ENCODE results near the gene AP2A1. TPM values are rescaled to one million over a fixed set of nuclear protein-coding genes. Genes with fewer than 3 reads are reported as not detected.

The AP2A1 gene
- total RNA-seq, 2 experiments from 2014 or later, result 78.0 to 79.2 TPM

DNA sequence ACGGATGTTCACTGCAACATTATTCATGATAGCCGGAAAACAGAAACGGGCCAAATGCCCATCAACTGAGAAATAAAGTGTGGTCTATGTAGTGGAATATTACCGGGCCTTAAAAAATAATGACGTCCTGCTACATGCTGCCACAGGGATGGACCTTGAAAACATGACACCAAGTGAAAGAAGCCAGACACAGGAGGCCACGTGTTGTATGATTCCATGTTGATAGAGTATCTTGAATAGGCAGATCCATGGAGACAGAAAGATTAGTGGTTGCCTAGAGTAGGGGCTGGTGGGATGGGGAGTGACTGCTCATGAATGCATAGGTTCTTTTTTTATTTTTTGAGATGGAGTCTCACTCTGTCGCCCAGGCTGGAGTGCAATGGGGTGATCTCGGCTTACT is 3.7 kb downstream of the AP2A1 start:
- Mint-ChIP-seq H3K9me3 (no peaks in the 10 kb centered on the region), H3K36me3 (ENCODE audit: low read depth) (peaks cover 15% of the 10 kb centered on the region), H3K27me3 (no peaks in the 10 kb centered on the region), H3K4me1 (peaks cover 42% of the 10 kb centered on the region), H3K27ac (no peak overlapping the region), H3K4me3 (no peak overlapping the region)
- ChIA-PET POLR2A (interaction anchor here (1.6 kb wide), 1 partner anchor 106 kb away, joined by 5 read pairs; no protein-coding TSS in a partner anchor), CTCF (interaction anchor here (1.2 kb wide), 1 partner anchor 53 kb away, joined by 4 read pairs; no protein-coding TSS in a partner anchor)
- no peak for DNase-seq

DNA sequence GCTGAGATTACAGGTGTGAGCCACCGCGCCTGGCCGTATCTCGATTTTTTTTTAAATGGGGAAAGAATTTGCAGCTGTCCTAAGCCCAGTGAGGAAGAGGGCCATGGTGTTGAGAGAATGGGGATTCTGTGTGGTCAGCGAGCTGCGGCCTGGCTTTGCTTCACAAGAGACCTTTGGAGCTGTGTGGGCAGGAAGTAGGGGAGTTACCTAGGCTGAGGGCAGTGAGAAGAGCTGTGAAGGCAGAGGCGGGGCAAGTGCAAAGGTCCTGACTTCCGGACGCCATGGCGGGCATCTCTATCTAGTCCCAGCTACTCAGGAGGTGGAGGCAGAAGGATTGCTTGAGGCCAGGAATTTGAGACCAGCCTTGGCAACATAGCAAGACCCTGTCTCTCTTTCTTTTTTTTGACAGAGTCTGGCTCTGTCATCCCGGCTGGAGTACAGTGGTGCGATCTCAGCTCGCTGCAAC is 4.9 kb downstream of the AP2A1 start:
- DNase-seq, result no peak
- POLR2A ChIA-PET, result interaction anchor here (1.3 to 1.6 kb wide), 2 partner anchors 70 to 108 kb away, joined by 3 to 5 read pairs; no protein-coding TSS in a partner anchor
- H3K4me3 Mint-ChIP-seq, result no peak overlapping the region
- peaks cover 37% of the 10 kb centered on the region for H3K4me1 Mint-ChIP-seq
- CTCF ChIA-PET, result no interaction called here
- H3K36me3 Mint-ChIP-seq (ENCODE audit: low read depth), result peaks cover 18% of the 10 kb centered on the region
- no peaks in the 10 kb centered on the region for H3K27me3 Mint-ChIP-seq
- H3K27ac Mint-ChIP-seq, result no peak overlapping the region
- no peaks in the 10 kb centered on the region for H3K9me3 Mint-ChIP-seq

GRCh38 chr19:49772850-49773432 is 6.1 kb downstream of the AP2A1 start:
- no peak overlapping the region for H3K27ac Mint-ChIP-seq
- H3K36me3 Mint-ChIP-seq (ENCODE audit: low read depth), result peaks cover 15% of the 10 kb centered on the region
- CTCF ChIA-PET, result no interaction called here
- DNase-seq, result no peak
- no peak overlapping the region for H3K4me3 Mint-ChIP-seq
- no peaks in the 10 kb centered on the region for H3K9me3 Mint-ChIP-seq
- POLR2A ChIA-PET, result no interaction called here
- peaks cover 29% of the 10 kb centered on the region for H3K4me1 Mint-ChIP-seq
- no peaks in the 10 kb centered on the region for H3K27me3 Mint-ChIP-seq

- Mint-ChIP-seq H3K36me3 (ENCODE audit: low read depth) (peaks cover 15% of the 10 kb centered on the region), H3K4me3 (no peak overlapping the region), H3K9me3 (no peaks in the 10 kb centered on the region), H3K27me3 (no peaks in the 10 kb centered on the region), H3K4me1 (peaks cover 23% of the 10 kb centered on the region), H3K27ac (no peak overlapping the region)
- DNase-seq, result no peak
- CTCF ChIA-PET, result no interaction called here
- POLR2A ChIA-PET, result no interaction called here
Measured at GRCh38 chr19:49773663-49774350, 7.0 kb downstream of the AP2A1 start.

GRCh38 chr19:49774969-49775368 is 8.2 kb downstream of the AP2A1 start:
- Mint-ChIP-seq H3K9me3 (no peaks in the 10 kb centered on the region), H3K27ac (no peak overlapping the region), H3K4me1 (peaks cover 21% of the 10 kb centered on the region), H3K27me3 (no peaks in the 10 kb centered on the region), H3K36me3 (ENCODE audit: low read depth) (peaks cover 16% of the 10 kb centered on the region), H3K4me3 (no peak overlapping the region)
- DNase-seq, result no peak
- POLR2A ChIA-PET, result interaction anchor here (0.7 kb wide), 1 partner anchor 89 kb away, joined by 3 read pairs; no protein-coding TSS in a partner anchor
- CTCF ChIA-PET, result no interaction called here

DNA sequence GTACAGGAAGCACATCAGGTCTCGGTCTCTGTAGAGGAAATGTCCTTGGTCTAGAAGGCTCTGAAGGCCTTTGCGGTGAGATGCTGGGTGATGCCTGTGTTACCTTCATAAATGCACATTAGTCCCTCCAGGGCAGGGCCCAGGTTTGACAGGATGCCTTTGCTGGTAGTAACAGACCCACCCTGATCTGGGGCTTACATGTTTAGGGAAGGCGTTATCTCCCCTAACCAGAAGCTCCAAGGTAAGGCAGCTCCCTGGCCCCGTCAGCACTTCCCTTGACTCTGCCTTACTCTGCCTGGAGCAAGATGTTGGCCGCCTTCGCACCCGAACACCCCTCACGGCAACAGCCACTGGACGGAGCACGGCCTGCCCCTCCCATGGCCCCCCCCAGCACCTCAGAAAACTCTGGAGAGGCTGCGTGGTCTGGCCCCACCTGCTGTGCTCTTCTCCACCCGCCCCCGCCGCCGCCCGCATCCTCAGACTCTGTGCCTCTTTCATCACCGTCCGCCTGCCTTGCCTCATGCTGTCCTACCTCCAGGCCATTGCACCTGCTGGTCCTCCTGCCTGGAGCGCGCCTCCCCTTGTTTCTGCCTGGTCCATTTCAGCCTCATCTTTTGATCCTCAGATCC is 9.1 kb downstream of the AP2A1 start:
- Mint-ChIP-seq H3K27ac (peak overlapping the region; percentile 31), H3K27me3 (no peaks in the 10 kb centered on the region), H3K9me3 (no peaks in the 10 kb centered on the region), H3K4me1 (peaks cover 24% of the 10 kb centered on the region), H3K36me3 (ENCODE audit: low read depth) (peaks cover 24% of the 10 kb centered on the region), H3K4me3 (no peak overlapping the region)
- ChIA-PET POLR2A (no interaction called here), CTCF (no interaction called here)
- DNase-seq, result no peak

DNA sequence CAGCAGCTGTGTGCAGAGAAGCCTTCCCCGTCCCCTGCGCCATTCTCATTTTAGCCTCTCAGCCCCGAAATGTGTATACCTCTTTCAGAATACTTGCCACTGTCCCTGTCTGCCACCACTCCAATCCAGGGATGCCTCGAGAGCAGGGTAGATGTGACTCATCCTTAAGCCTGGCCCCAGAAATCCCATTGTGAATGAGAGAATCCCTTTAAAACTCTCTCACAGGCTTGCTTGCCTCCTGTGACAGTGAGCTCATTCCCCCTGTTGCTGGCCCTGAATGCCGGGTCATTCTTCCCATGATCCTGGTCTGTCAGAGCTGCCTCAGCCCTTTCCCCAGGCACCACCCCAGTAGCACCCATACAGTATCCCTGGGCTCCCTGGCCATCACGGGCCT is 9.6 kb downstream of the AP2A1 start:
- no peaks in the 10 kb centered on the region for H3K27me3 Mint-ChIP-seq
- H3K27ac Mint-ChIP-seq, result no peak overlapping the region
- H3K9me3 Mint-ChIP-seq, result no peaks in the 10 kb centered on the region
- H3K4me3 Mint-ChIP-seq, result no peak overlapping the region
- DNase-seq, result no peak
- ChIA-PET CTCF (interaction anchor here (0.6 kb wide), 1 partner anchor 33 kb away, joined by 4 read pairs; no protein-coding TSS in a partner anchor), POLR2A (no interaction called here)
- peaks cover 28% of the 10 kb centered on the region for H3K36me3 Mint-ChIP-seq (ENCODE audit: low read depth)
- H3K4me1 Mint-ChIP-seq, result peaks cover 29% of the 10 kb centered on the region

- no peak for DNase-seq
- no peak overlapping the region for H3K4me3 Mint-ChIP-seq
- ChIA-PET POLR2A (interaction anchor here (1.2 kb wide), 1 partner anchor 13 kb away, joined by 3 read pairs; the partner anchor contains the start of gene AP2A1), CTCF (interaction anchor here (1.0 kb wide), 1 partner anchor 81 kb away, joined by 3 read pairs; no protein-coding TSS in a partner anchor)
- H3K27me3 Mint-ChIP-seq, result no peaks in the 10 kb centered on the region
- H3K27ac Mint-ChIP-seq, result no peak overlapping the region
- H3K36me3 Mint-ChIP-seq (ENCODE audit: low read depth), result peaks cover 41% of the 10 kb centered on the region
- peaks cover 25% of the 10 kb centered on the region for H3K4me1 Mint-ChIP-seq
- no peaks in the 10 kb centered on the region for H3K9me3 Mint-ChIP-seq
Measured at GRCh38 chr19:49779731-49780555, 13.1 kb downstream of the AP2A1 start.

- H3K27ac Mint-ChIP-seq, result peak overlapping the region; percentile 30
- DNase-seq, result no peak
- H3K4me1 Mint-ChIP-seq, result peaks cover 23% of the 10 kb centered on the region
- ChIA-PET CTCF (no interaction called here), POLR2A (no interaction called here)
- no peak overlapping the region for H3K4me3 Mint-ChIP-seq
- no peaks in the 10 kb centered on the region for H3K9me3 Mint-ChIP-seq
- no peaks in the 10 kb centered on the region for H3K27me3 Mint-ChIP-seq
- H3K36me3 Mint-ChIP-seq (ENCODE audit: low read depth), result peaks cover 49% of the 10 kb centered on the region
Measured at GRCh38 chr19:49780861-49781260, 14.1 kb downstream of the AP2A1 start.

GRCh38 chr19:49781394-49781793 is 14.6 kb downstream of the AP2A1 start:
- H3K27ac Mint-ChIP-seq, result peak overlapping the region; percentile 30
- H3K9me3 Mint-ChIP-seq, result no peaks in the 10 kb centered on the region
- POLR2A ChIA-PET, result no interaction called here
- CTCF ChIA-PET, result no interaction called here
- peaks cover 20% of the 10 kb centered on the region for H3K4me1 Mint-ChIP-seq
- no peaks in the 10 kb centered on the region for H3K27me3 Mint-ChIP-seq
- H3K4me3 Mint-ChIP-seq, result no peak overlapping the region
- H3K36me3 Mint-ChIP-seq (ENCODE audit: low read depth), result peaks cover 49% of the 10 kb centered on the region
- no peak for DNase-seq

DNA sequence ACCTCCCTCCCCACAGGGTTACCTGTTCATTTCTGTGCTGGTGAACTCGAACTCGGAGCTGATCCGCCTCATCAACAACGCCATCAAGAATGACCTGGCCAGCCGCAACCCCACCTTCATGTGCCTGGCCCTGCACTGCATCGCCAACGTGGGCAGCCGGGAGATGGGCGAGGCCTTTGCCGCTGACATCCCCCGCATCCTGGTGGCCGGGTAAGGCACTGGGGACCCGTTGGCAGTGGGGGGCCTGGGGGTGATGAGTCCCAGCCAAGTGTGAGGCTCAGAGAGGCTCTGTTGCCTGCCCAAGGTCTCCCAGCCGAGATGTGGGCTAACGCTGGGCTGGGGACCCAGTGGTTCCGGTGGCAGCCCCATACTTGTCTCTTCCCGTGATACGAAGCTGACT is 15.7 kb downstream of the AP2A1 start:
- DNase-seq, result no peak
- Mint-ChIP-seq H3K4me3 (no peak overlapping the region), H3K27ac (no peak overlapping the region), H3K4me1 (peaks cover 20% of the 10 kb centered on the region), H3K36me3 (ENCODE audit: low read depth) (peaks cover 54% of the 10 kb centered on the region), H3K27me3 (no peaks in the 10 kb centered on the region), H3K9me3 (no peaks in the 10 kb centered on the region)
- ChIA-PET CTCF (interaction anchor here (0.5 kb wide), 1 partner anchor 382 kb away, joined by 4 read pairs; no protein-coding TSS in a partner anchor), POLR2A (interaction anchor here (0.9 kb wide), 1 partner anchor 11 kb away, joined by 3 read pairs; no protein-coding TSS in a partner anchor)

DNA sequence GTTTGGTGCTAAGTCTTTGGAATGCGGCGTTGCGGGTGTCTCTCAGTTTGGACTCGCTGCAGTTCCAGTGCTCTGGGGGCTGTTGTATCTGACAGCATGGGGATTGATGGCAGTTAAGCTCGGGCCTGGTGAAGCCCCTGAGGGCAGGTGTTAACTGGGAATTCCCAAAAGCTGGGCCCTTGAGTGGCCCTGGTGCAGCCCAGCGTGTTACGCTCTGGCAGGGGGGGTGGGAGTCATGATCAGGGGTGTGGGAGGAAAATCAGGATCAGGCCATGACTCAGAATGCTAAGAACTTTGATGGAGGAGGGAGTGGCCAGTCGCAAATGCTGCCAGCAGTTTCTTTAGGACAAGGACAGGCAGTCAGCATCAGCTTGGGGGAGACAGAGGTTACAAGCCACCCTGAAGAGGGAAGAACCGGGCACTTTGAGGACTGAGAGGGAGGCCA is 19.6 kb downstream of the AP2A1 start:
- Mint-ChIP-seq H3K4me1 (no peaks in the 10 kb centered on the region), H3K27me3 (no peaks in the 10 kb centered on the region), H3K27ac (no peak overlapping the region), H3K9me3 (no peaks in the 10 kb centered on the region), H3K36me3 (ENCODE audit: low read depth) (peaks cover 55% of the 10 kb centered on the region), H3K4me3 (no peak overlapping the region)
- no peak for DNase-seq
- ChIA-PET POLR2A (interaction anchor here (1.2 kb wide), 1 partner anchor 91 kb away, joined by 3 read pairs; the partner anchor contains the start of genes AKT1S1 and TBC1D17), CTCF (interaction anchor here (1.1 kb wide), 1 partner anchor 13 kb away, joined by 3 read pairs; no protein-coding TSS in a partner anchor)
